NCI-H2107 (cell line): ENCODE results near the gene SLC25A22.

Source experiments
- DNase-seq: peaks from one replicate; lab custom pipeline; 2025; lab: John Stamatoyannopoulos, UW

The SLC25A22 gene

GRCh38 chr11:798093-798713 is at the start of gene SLC25A22:
Gene SLC25A22 (minus strand): TSS chr11:798281. CDS start chr11:795006, 3,275 bp downstream.
- peak; percentile 41 for DNase-seq

- DNase-seq: no peak
These were observed 49.8 kb upstream of the SLC25A22 start for GRCh38 chr11:847876-848275.

GRCh38 chr11:846496-847098 is 48.5 kb upstream of the SLC25A22 start:
- no peak for DNase-seq

- no peak for DNase-seq
These were observed 47.9 kb upstream of the SLC25A22 start for GRCh38 chr11:845872-846495.

GRCh38 chr11:844693-845644 is 46.9 kb upstream of the SLC25A22 start:
- DNase-seq: no peak

- DNase-seq: no peak
These were observed 46.0 kb upstream of the SLC25A22 start for GRCh38 chr11:843818-844692.

GRCh38 chr11:843086-843734 is 45.1 kb upstream of the SLC25A22 start:
- no peak for DNase-seq

GRCh38 chr11:842370-843002 is 44.4 kb upstream of the SLC25A22 start, which contains the start of the genes POLR2L and TSPAN4:
Gene POLR2L (minus strand): TSS chr11:842529. CDS start chr11:842508, 21 bp downstream.
Gene TSPAN4 (plus strand): TSS chr11:842852. CDS start chr11:850305, 7,453 bp downstream.
- peak; percentile 66 for DNase-seq

- DNase-seq: no peak
These were observed 43.9 kb upstream of the SLC25A22 start for GRCh38 chr11:841981-842369.

- DNase-seq: no peak
These were observed 42.0 kb upstream of the SLC25A22 start for GRCh38 chr11:839875-840617.

- no peak for DNase-seq
These were observed 41.2 kb upstream of the SLC25A22 start for GRCh38 chr11:839280-839623.

GRCh38 chr11:838441-839279 is 40.6 kb upstream of the SLC25A22 start:
- DNase-seq: no peak

GRCh38 chr11:837990-838307 is 39.9 kb upstream of the SLC25A22 start:
- DNase-seq: no peak

GRCh38 chr11:837189-837989 is 39.3 kb upstream of the SLC25A22 start:
- no peak for DNase-seq

GRCh38 chr11:836700-837099 is 38.6 kb upstream of the SLC25A22 start:
- no peak for DNase-seq

- DNase-seq: no peak
These were observed 38.2 kb upstream of the SLC25A22 start for GRCh38 chr11:836274-836673.

- no peak for DNase-seq
These were observed 36.6 kb upstream of the SLC25A22 start for GRCh38 chr11:834371-835316.
